Measurements from ENCODE around the gene CACNA1H. TPM values are rescaled to one million over a fixed set of nuclear protein-coding genes. Genes with fewer than 3 reads are reported as not detected.

The CACNA1H gene
- total RNA-seq, 1 experiment from 2014 or later: 24.3 TPM

GRCh38 chr16:1173788-1174451 is 21.0 kb downstream of the CACNA1H start:
- peak overlapping the region; percentile 59 for H3K4me2 ChIP-seq (ENCODE audit: low read length)
- H4K20me1 ChIP-seq (ENCODE audit: insufficient read depth): no peaks in the 10 kb centered on the region
- ATAC-seq (peak; percentile 13), DNase-seq (ENCODE audit: low read depth, low spot score) (no peak)
- no peaks in the 10 kb centered on the region for H3K9me2 ChIP-seq (ENCODE audit: insufficient read depth)
- CTCF ChIA-PET: no interaction called here
- H3K4me3 ChIP-seq (replicated peaks in 1 of 2; ENCODE audit: low read depth in 1 of 2, low read length in 2 of 2): no peak overlapping the region
- no peaks in the 10 kb centered on the region for H3K79me2 ChIP-seq (ENCODE audit: insufficient read depth, low read length)
- no peak overlapping the region for H3K9ac ChIP-seq (ENCODE audit: low read length)
- H3K9me3 ChIP-seq (ENCODE audit: control insufficient read depth in 1 of 2, insufficient read depth in 1 of 2, low read depth in 1 of 2, low read length in 2 of 2): no peaks in the 10 kb centered on the region
- peaks cover 18 to 20% of the 10 kb centered on the region in 2 experiments for H3K4me1 ChIP-seq (ENCODE audit: control insufficient read depth in 1 of 2, insufficient read depth in 2 of 2, low read length in 2 of 2)
- H3K27me3 ChIP-seq (ENCODE audit: insufficient read depth, low read length): no peaks in the 10 kb centered on the region
- TF ChIP-seq ZBTB33 (IDR thresholded peaks at IDR 0.05; ENCODE audit: extremely low read depth, insufficient replicate concordance, low read length) (no peak), EZH2 (IDR thresholded peaks at IDR 0.05) (no peak), CEBPB (IDR thresholded peaks at IDR 0.05; ENCODE audit: low read depth) (no peak)
- BruUV-seq (replicated peaks): no TSS peak
- no peaks in the 10 kb centered on the region for H3K36me3 ChIP-seq (ENCODE audit: control insufficient read depth in 1 of 2, insufficient read depth in 2 of 2, low read length in 2 of 2)
- RAD21 ChIA-PET (ENCODE audit: low non-redundant PET in 1 of 2, low total read pairs in 2 of 2, uncharacterized antibody in 2 of 2, unreplicated experiment in 2 of 2): no interaction called here
- POLR2A ChIA-PET: no interaction called here
- H3K27ac ChIP-seq (ENCODE audit: low read depth, low read length): peak overlapping the region; percentile 49
- intact Hi-C loops (cut with micrococcal nuclease): no loop called here
- no peak overlapping the region for H2AFZ ChIP-seq (ENCODE audit: low read depth, low read length, poor library complexity, severe bottlenecking)

- CTCF ChIA-PET: no interaction called here
Measured at GRCh38 chr16:1174477-1175357, 21.8 kb downstream of the CACNA1H start.

More at GRCh38 chr16:1174477-1175357, 21.8 kb downstream of the CACNA1H start:
- Histone ChIP-seq H3K4me1 (ENCODE audit: control insufficient read depth in 1 of 2, insufficient read depth in 2 of 2, low read length in 2 of 2) (peaks cover 18 to 20% of the 10 kb centered on the region in 2 experiments), H2AFZ (ENCODE audit: low read depth, low read length, poor library complexity, severe bottlenecking) (no peak overlapping the region), H4K20me1 (ENCODE audit: insufficient read depth) (no peaks in the 10 kb centered on the region), H3K36me3 (ENCODE audit: control insufficient read depth in 1 of 2, insufficient read depth in 2 of 2, low read length in 2 of 2) (no peaks in the 10 kb centered on the region), H3K27me3 (ENCODE audit: insufficient read depth, low read length) (no peaks in the 10 kb centered on the region), H3K27ac (ENCODE audit: low read depth, low read length) (peak overlapping the region; percentile 52), H3K4me3 (replicated peaks in 1 of 2; ENCODE audit: low read depth in 1 of 2, low read length in 2 of 2) (no peak overlapping the region), H3K9me3 (ENCODE audit: control insufficient read depth in 1 of 2, insufficient read depth in 1 of 2, low read depth in 1 of 2, low read length in 2 of 2) (no peaks in the 10 kb centered on the region), H3K9ac (ENCODE audit: low read length) (no peak overlapping the region), H3K79me2 (ENCODE audit: insufficient read depth, low read length) (no peaks in the 10 kb centered on the region), H3K9me2 (ENCODE audit: insufficient read depth) (no peaks in the 10 kb centered on the region), H3K4me2 (ENCODE audit: low read length) (peak overlapping the region; percentile 59)
- no peak for TF ChIP-seq SIN3A (IDR thresholded peaks at IDR 0.05; ENCODE audit: low read depth)
- TF ChIP-seq EGR1 (IDR thresholded peaks at IDR 0.05; ENCODE audit: low read depth): no peak
- no peak for TF ChIP-seq CBX3 (IDR thresholded peaks at IDR 0.05; ENCODE audit: low read depth)
- DNase-seq (ENCODE audit: low read depth, low spot score) (peak; percentile 43), ATAC-seq (peak; percentile 72)
- intact Hi-C loops (cut with micrococcal nuclease): no loop called here
- RAD21 ChIA-PET (ENCODE audit: low non-redundant PET in 1 of 2, low total read pairs in 2 of 2, uncharacterized antibody in 2 of 2, unreplicated experiment in 2 of 2): no interaction called here
- POLR2A ChIA-PET: no interaction called here
- BruUV-seq (replicated peaks): no TSS peak
